ENCODE results near the gene EFCAB6.

EFCAB6 gene

GRCh38 chr22:43796567-43796966 lies 15.5 kb downstream of the EFCAB6 start:
- peak; percentile 66 for ATAC-seq
- TF ChIP-seq CREB5 (CRISPR knock-in tag; IDR thresholded peaks at IDR 0.05; ENCODE audit: low read depth) (no peak), ISL1 (CRISPR knock-in tag; IDR thresholded peaks at IDR 0.05) (no peak), GLIS3 (CRISPR knock-in tag; IDR thresholded peaks at IDR 0.05) (no peak), BACH2 (CRISPR knock-in tag; IDR thresholded peaks at IDR 0.05; ENCODE audit: borderline replicate concordance) (no peak), ARNTL (CRISPR knock-in tag; IDR thresholded peaks at IDR 0.05; ENCODE audit: borderline replicate concordance, low read depth) (no peak), ZFP30 (CRISPR knock-in tag; IDR thresholded peaks at IDR 0.05) (no peak), ZNF8 (CRISPR knock-in tag; IDR thresholded peaks at IDR 0.05) (no peak), CSDC2 (CRISPR knock-in tag; IDR thresholded peaks at IDR 0.05) (no peak), ZNF565 (CRISPR knock-in tag; conservative IDR thresholded peaks at IDR 0.05; ENCODE audit: low read depth) (no peak), ZC3H10 (CRISPR knock-in tag; IDR thresholded peaks at IDR 0.05) (no peak), ZNF70 (CRISPR knock-in tag; IDR thresholded peaks at IDR 0.05) (no peak), SNAI2 (CRISPR knock-in tag; IDR thresholded peaks at IDR 0.05) (no peak), OSR1 (CRISPR knock-in tag; IDR thresholded peaks at IDR 0.05) (no peak), ZFP3 (CRISPR knock-in tag; IDR thresholded peaks at IDR 0.05) (no peak)
- TF ChIP-seq, protein P1, sequence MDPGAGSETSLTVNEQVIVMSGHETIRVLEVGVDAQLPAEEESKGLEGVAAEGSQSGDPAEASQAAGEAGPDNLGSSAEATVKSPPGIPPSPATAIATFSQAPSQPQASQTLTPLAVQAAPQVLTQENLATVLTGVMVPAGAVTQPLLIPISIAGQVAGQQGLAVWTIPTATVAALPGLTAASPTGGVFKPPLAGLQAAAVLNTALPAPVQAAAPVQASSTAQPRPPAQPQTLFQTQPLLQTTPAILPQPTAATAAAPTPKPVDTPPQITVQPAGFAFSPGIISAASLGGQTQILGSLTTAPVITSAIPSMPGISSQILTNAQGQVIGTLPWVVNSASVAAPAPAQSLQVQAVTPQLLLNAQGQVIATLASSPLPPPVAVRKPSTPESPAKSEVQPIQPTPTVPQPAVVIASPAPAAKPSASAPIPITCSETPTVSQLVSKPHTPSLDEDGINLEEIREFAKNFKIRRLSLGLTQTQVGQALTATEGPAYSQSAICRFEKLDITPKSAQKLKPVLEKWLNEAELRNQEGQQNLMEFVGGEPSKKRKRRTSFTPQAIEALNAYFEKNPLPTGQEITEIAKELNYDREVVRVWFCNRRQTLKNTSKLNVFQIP (CRISPR knock-in tag; IDR thresholded peaks at IDR 0.05; ENCODE audit: borderline replicate concordance, low read depth) = no peak
- TF ChIP-seq, protein P2, sequence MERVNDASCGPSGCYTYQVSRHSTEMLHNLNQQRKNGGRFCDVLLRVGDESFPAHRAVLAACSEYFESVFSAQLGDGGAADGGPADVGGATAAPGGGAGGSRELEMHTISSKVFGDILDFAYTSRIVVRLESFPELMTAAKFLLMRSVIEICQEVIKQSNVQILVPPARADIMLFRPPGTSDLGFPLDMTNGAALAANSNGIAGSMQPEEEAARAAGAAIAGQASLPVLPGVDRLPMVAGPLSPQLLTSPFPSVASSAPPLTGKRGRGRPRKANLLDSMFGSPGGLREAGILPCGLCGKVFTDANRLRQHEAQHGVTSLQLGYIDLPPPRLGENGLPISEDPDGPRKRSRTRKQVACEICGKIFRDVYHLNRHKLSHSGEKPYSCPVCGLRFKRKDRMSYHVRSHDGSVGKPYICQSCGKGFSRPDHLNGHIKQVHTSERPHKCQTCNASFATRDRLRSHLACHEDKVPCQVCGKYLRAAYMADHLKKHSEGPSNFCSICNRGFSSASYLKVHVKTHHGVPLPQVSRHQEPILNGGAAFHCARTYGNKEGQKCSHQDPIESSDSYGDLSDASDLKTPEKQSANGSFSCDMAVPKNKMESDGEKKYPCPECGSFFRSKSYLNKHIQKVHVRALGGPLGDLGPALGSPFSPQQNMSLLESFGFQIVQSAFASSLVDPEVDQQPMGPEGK (CRISPR knock-in tag; IDR thresholded peaks at IDR 0.05; ENCODE audit: borderline replicate concordance) = no peak
- TF ChIP-seq, protein P3, sequence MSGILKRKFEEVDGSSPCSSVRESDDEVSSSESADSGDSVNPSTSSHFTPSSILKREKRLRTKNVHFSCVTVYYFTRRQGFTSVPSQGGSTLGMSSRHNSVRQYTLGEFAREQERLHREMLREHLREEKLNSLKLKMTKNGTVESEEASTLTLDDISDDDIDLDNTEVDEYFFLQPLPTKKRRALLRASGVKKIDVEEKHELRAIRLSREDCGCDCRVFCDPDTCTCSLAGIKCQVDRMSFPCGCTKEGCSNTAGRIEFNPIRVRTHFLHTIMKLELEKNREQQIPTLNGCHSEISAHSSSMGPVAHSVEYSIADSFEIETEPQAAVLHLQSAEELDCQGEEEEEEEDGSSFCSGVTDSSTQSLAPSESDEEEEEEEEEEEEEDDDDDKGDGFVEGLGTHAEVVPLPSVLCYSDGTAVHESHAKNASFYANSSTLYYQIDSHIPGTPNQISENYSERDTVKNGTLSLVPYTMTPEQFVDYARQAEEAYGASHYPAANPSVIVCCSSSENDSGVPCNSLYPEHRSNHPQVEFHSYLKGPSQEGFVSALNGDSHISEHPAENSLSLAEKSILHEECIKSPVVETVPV (CRISPR knock-in tag; IDR thresholded peaks at IDR 0.05) = no peak

- no peak for TF ChIP-seq BACH2 (CRISPR knock-in tag; IDR thresholded peaks at IDR 0.05; ENCODE audit: borderline replicate concordance)
- no peak for TF ChIP-seq ZNF565 (CRISPR knock-in tag; conservative IDR thresholded peaks at IDR 0.05; ENCODE audit: low read depth)
- no peak for TF ChIP-seq GLIS3 (CRISPR knock-in tag; IDR thresholded peaks at IDR 0.05)
- TF ChIP-seq ARNTL (CRISPR knock-in tag; IDR thresholded peaks at IDR 0.05; ENCODE audit: borderline replicate concordance, low read depth) = no peak
- TF ChIP-seq, protein P3 (CRISPR knock-in tag; IDR thresholded peaks at IDR 0.05) = no peak
- TF ChIP-seq ZNF8 (CRISPR knock-in tag; IDR thresholded peaks at IDR 0.05) = no peak
- TF ChIP-seq, protein P2 (CRISPR knock-in tag; IDR thresholded peaks at IDR 0.05; ENCODE audit: borderline replicate concordance) = no peak
- TF ChIP-seq, protein P1 (CRISPR knock-in tag; IDR thresholded peaks at IDR 0.05; ENCODE audit: borderline replicate concordance, low read depth) = no peak
- no peak for TF ChIP-seq ZFP3 (CRISPR knock-in tag; IDR thresholded peaks at IDR 0.05)
- no peak for TF ChIP-seq OSR1 (CRISPR knock-in tag; IDR thresholded peaks at IDR 0.05)
- TF ChIP-seq TCF4 (CRISPR knock-in tag; IDR thresholded peaks at IDR 0.05; ENCODE audit: borderline replicate concordance) = no peak
- ATAC-seq = no peak
These were observed 16.8 kb downstream of the EFCAB6 start for GRCh38 chr22:43795320-43795719.

Data from SK-N-SH treated with all-trans-retinoic acid at 6 μM for 48 hours (cell line).